Measurements from ENCODE around the gene SLC16A1. TPM values are rescaled to one million over a fixed set of nuclear protein-coding genes. Genes with fewer than 3 reads are reported as not detected.

SLC16A1 gene
- total and polyA plus RNA-seq, 2 of the 8 experiments (the other 6 are each of a cell fraction or from before 2014, with no cell fraction given): 435 to 545 TPM

DNA sequence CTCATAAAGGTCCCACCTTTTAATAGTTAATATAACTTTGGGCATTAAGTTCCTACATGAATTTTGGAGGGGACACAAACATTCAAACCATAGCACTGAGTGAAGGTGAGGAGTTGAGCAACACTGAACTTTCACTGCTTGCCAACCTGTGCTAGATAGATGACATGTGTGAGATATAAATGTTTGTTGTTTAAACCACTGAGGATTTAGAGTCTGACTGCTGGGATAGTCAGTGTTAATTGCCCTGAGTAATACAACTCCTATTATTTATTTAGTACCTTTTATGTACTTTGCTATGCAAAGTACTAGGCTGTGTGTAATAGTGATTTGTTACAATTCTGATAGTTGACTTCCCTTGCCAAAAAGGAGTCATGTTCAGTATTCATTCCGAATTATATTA lies 32.4 kb upstream of the SLC16A1 start:
- Histone ChIP-seq H4K91ac (replicated peaks; ENCODE audit: insufficient read length, low read length) (no peak overlapping the region), H3K27ac (ENCODE audit: low read depth, low read length) (no peak overlapping the region), H2AFZ (ENCODE audit: low read length) (no peak overlapping the region), H2AK5ac (ENCODE audit: low read depth, low read length) (no peak overlapping the region), H3K4me3 (ENCODE audit: extremely low read depth in 1 of 4, insufficient read depth in 2 of 4, low read depth in 3 of 4, low read length in 4 of 4) (no peak overlapping the region), H3K79me2 (ENCODE audit: control insufficient read depth in 1 of 2, insufficient read depth in 2 of 2, low read length in 2 of 2) (no peaks in the 10 kb centered on the region), H3K4ac (replicated peaks; ENCODE audit: insufficient read length, low read depth, low read length) (no peak overlapping the region), H4K5ac (ENCODE audit: insufficient read length, low read depth, low read length) (no peak overlapping the region), H3K4me1 (replicated peaks in 1 of 4; ENCODE audit: control insufficient read depth in 3 of 4, insufficient read depth in 4 of 4, low read length in 3 of 4) (peaks cover 0 to 4% (median 1%) of the 10 kb centered on the region in 4 experiments; a peak in 2 of 7 replicates), H4K8ac (ENCODE audit: extremely low read depth, insufficient read depth, low read length) (no peak overlapping the region), H3K23ac (ENCODE audit: insufficient read length) (no peak overlapping the region), H3K9ac (replicated peaks in 1 of 4; ENCODE audit: extremely low read depth in 1 of 4, low read depth in 3 of 4, low read length in 3 of 4) (no peak overlapping the region), H3K27me3 (replicated peaks in 1 of 4; ENCODE audit: control insufficient read depth in 3 of 4, extremely low read depth in 1 of 4, insufficient read depth in 3 of 4, low read length in 3 of 4) (no peaks in the 10 kb centered on the region), H2BK120ac (replicated peaks; ENCODE audit: low read depth, low read length) (no peak overlapping the region), H2BK5ac (ENCODE audit: low read depth, low read length) (no peak overlapping the region), H3K9me3 (ENCODE audit: insufficient read depth in 2 of 2, low read depth in 1 of 2, low read length in 1 of 2) (no peaks in the 10 kb centered on the region), H3K56ac (replicated peaks; ENCODE audit: insufficient read length, low read depth, low read length) (no peak overlapping the region), H3K18ac (ENCODE audit: extremely low read depth, low read length) (no peak overlapping the region), H3K4me2 (ENCODE audit: insufficient read depth in 1 of 2, low read depth in 2 of 2, low read length in 2 of 2) (no peak overlapping the region), H2BK20ac (ENCODE audit: low read length) (no peak overlapping the region), H4K20me1 (replicated peaks in 1 of 2; ENCODE audit: control insufficient read depth in 1 of 2, insufficient read depth in 2 of 2, low read length in 2 of 2) (no peaks in the 10 kb centered on the region), H2BK12ac (ENCODE audit: low read depth, low read length) (no peak overlapping the region), H3K36me3 (ENCODE audit: control insufficient read depth in 2 of 4, insufficient read depth in 4 of 4, low read length in 3 of 4) (no peaks in the 10 kb centered on the region; a peak in 1 of 8 replicates), H3K14ac (ENCODE audit: insufficient read length) (no peak overlapping the region), H2BK15ac (ENCODE audit: low read length) (no peak overlapping the region), H3K23me2 (ENCODE audit: low read depth, low read length) (no peaks in the 10 kb centered on the region), H3K79me1 (ENCODE audit: low read depth, low read length) (no peaks in the 10 kb centered on the region)
- FAIRE-seq: no peak
- ChIA-PET CTCF (ENCODE audit: partially characterized antibody) (no interaction called here), POLR2A (ENCODE audit: partially characterized antibody) (no interaction called here)
- TF ChIP-seq HDAC2 (IDR thresholded peaks at IDR 0.05; ENCODE audit: borderline replicate concordance in 1 of 2, low read depth in 2 of 2, low read length in 2 of 2) (no peak), JUN (IDR thresholded peaks at IDR 0.05; ENCODE audit: low read depth, low read length) (no peak), SAP30 (IDR thresholded peaks at IDR 0.05; ENCODE audit: insufficient read depth, insufficient replicate concordance, low read length) (no peak)
- DNase-seq (ENCODE audit: low read depth in 1 of 2, low spot score in 2 of 2): no peak
- WGBS, 2 experiments (ENCODE audit: extremely low coverage in 1 of 2, insufficient coverage in 1 of 2, insufficient read length in 1 of 2, insufficient replicate concordance in 2 of 2, low coverage in 1 of 2, low lambda C conversion rate in 2 of 2, missing lambda C conversion rate in 1 of 2): 100% methylated on average over 1 of the region's 1 CpG; no CpG with 5 or more reads in 1 of the 2 experiments

All from H1 (cell line).